Karpas-422 (cell line): ENCODE data around the gene NKAIN2. TPM values are rescaled to one million over a fixed set of nuclear protein-coding genes. Genes with fewer than 3 reads are reported as not detected.
"Not testable (repeated sequence)": the region's sequence is repeated elsewhere in the genome, so short reads cannot be mapped to it uniquely, and the experiment has no call there.

Experiments used
- DNase-seq: peaks from one replicate; pipeline ENCODE4 v3.0.0-alpha.2; 2015
- H2AFZ ChIP-seq: fragments of 200-600 bp; sonication (generic); 2 replicates; pipeline ENCODE4 v1.6.1; 2014; ENCODE audit warnings: antibody characterized with exemption, low read length, mixed read lengths
- H3K27ac ChIP-seq: fragments of 200-600 bp; sonication (generic); 2 replicates; pipeline ENCODE4 v1.5.1; 2014; ENCODE audit warnings: mild to moderate bottlenecking, low read length, moderate library complexity
- H3K27me3 ChIP-seq: fragments of 200-600 bp; sonication (generic); 2 replicates; pipeline ENCODE4 v1.6.1; 2014; ENCODE audit warnings: low read length, mixed read lengths
- H3K36me3 ChIP-seq: fragments of 200-600 bp; sonication (generic); 2 replicates; pipeline ENCODE4 v1.6.1; 2014; ENCODE audit warnings: low read length, mixed read lengths; ENCODE audit not compliant: insufficient read depth
- H3K4me1 ChIP-seq: fragments of 200-600 bp; sonication (generic); 2 replicates; pipeline ENCODE4 v1.6.1; 2014; ENCODE audit warnings: mild to moderate bottlenecking, low read length, mixed read lengths
- H3K4me2 ChIP-seq: fragments of 200-600 bp; sonication (generic); 2 replicates; pipeline ENCODE4 v1.6.1; 2014; ENCODE audit warnings: low read length, low read depth, mild to moderate bottlenecking; ENCODE audit not compliant: poor library complexity, severe bottlenecking
- H3K4me3 ChIP-seq: fragments of 200-600 bp; sonication (generic); 2 replicates; pipeline ENCODE4 v1.5.1; 2014; ENCODE audit warnings: mild to moderate bottlenecking, antibody characterized with exemption, low read length, mixed read lengths
- H3K79me2 ChIP-seq: fragments of 200-600 bp; sonication (generic); 2 replicates; pipeline ENCODE4 v1.6.1; 2014; ENCODE audit warnings: mild to moderate bottlenecking, low read length, mixed read lengths
- H3K9ac ChIP-seq: fragments of 200-600 bp; sonication (generic); 2 replicates; pipeline ENCODE4 v1.6.0; 2014; ENCODE audit warnings: low read length
- H3K9me2 ChIP-seq: fragments of 200-600 bp; sonication (generic), shearing (Covaris generic); replicated peaks from 2 replicates; pipeline ENCODE4 v1.6.0; 2014; ENCODE audit warnings: mild to moderate bottlenecking, low read length, moderate library complexity; ENCODE audit not compliant: insufficient read depth
- H3K9me3 ChIP-seq: fragments of 300-700, 200-600 bp; sonication (generic); 2 replicates; pipeline ENCODE4 v1.6.1; 2014; ENCODE audit warnings: low read length, mixed read lengths
- H4K20me1 ChIP-seq: fragments of 200-600 bp; sonication (generic); 2 replicates; pipeline ENCODE4 v1.6.1; 2014; ENCODE audit warnings: mild to moderate bottlenecking, antibody characterized with exemption, low read length, low read depth; ENCODE audit not compliant: insufficient read depth
- total RNA-seq: library from RNA; depleted of rRNA; stranded (reverse); fragments of >200 nt; shearing (Covaris generic); gene quantifications from 2 replicates; pipeline ENCODE4 v1.2.3, GENCODE V29; 2014; ENCODE audit warnings: low replicate concordance

The NKAIN2 gene
- total RNA-seq, 1 experiment from 2014 or later, result not detected

DNA sequence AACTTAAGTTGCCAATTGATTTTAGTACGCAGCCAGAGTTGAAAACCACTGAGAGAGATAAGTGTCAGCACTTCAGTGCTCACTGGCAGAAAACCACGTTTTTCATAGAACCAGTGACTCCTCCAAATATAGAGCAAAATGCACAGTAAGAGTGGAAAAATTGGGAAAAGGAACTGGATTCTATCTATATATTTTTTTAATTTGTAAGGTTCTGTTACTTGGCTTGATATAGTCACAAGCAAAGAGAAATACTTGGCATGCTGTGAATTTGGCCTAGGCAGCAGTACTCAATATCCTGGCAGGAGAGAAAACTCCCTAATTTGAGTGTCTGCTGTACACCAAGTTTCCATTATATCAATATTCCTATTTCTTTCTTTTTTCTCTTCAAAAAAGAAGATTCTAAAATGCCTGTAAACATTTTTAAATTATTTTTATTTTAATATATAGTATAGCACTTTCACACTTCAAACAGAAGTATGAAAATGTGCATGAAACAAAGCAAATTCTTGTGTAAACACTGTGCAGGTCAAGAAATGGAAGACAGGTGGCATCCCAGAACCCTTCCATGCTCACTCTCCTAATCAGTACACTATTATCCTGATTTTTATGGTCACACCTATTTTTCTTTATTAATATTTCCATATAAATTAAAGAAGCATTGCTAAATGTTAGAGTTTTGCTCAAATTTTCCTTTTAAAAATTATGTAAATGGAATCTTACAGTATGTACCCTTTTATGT, 596.8 kb downstream of the NKAIN2 start:
- no peak for DNase-seq
- H3K4me3 ChIP-seq, result no peak overlapping the region
- H3K4me2 ChIP-seq, result no peak overlapping the region
- H3K27ac ChIP-seq, result no peak overlapping the region
- H3K9me3 ChIP-seq, result peaks cover 18% of the 10 kb centered on the region; the same call in 1 of the 2 replicates
- H3K9ac ChIP-seq, result no peak overlapping the region
- H4K20me1 ChIP-seq, result no peaks in the 10 kb centered on the region
- no peaks in the 10 kb centered on the region for H3K4me1 ChIP-seq
- H3K36me3 ChIP-seq, result no peaks in the 10 kb centered on the region
- H3K79me2 ChIP-seq, result no peaks in the 10 kb centered on the region
- H2AFZ ChIP-seq, result no peak overlapping the region
- no peaks in the 10 kb centered on the region for H3K9me2 ChIP-seq
- no peaks in the 10 kb centered on the region for H3K27me3 ChIP-seq

GRCh38 chr6:124410425-124410824, 606.8 kb downstream of the NKAIN2 start:
- H3K9ac ChIP-seq, H3K4me1 ChIP-seq, H3K36me3 ChIP-seq: not testable (repeated sequence)

GRCh38 chr6:124412657-124413056, 609.0 kb downstream of the NKAIN2 start:
- not testable (repeated sequence) for H3K27me3 ChIP-seq, H2AFZ ChIP-seq, H3K27ac ChIP-seq, H3K79me2 ChIP-seq, H3K4me3 ChIP-seq, H3K36me3 ChIP-seq, H3K9ac ChIP-seq, H3K4me1 ChIP-seq, H3K9me2 ChIP-seq, H3K4me2 ChIP-seq, DNase-seq, H4K20me1 ChIP-seq
- peaks cover 11% of the 10 kb centered on the region; the same call in 1 of the 2 replicates for H3K9me3 ChIP-seq

More at GRCh38 chr6:124410425-124410824, 606.8 kb downstream of the NKAIN2 start:
- not testable (repeated sequence) for H3K9me2 ChIP-seq, H3K4me3 ChIP-seq, DNase-seq, H2AFZ ChIP-seq, H4K20me1 ChIP-seq, H3K79me2 ChIP-seq, H3K27me3 ChIP-seq, H3K27ac ChIP-seq, H3K4me2 ChIP-seq
- H3K9me3 ChIP-seq, result peaks cover 13% of the 10 kb centered on the region; the same call in 1 of the 2 replicates

DNA sequence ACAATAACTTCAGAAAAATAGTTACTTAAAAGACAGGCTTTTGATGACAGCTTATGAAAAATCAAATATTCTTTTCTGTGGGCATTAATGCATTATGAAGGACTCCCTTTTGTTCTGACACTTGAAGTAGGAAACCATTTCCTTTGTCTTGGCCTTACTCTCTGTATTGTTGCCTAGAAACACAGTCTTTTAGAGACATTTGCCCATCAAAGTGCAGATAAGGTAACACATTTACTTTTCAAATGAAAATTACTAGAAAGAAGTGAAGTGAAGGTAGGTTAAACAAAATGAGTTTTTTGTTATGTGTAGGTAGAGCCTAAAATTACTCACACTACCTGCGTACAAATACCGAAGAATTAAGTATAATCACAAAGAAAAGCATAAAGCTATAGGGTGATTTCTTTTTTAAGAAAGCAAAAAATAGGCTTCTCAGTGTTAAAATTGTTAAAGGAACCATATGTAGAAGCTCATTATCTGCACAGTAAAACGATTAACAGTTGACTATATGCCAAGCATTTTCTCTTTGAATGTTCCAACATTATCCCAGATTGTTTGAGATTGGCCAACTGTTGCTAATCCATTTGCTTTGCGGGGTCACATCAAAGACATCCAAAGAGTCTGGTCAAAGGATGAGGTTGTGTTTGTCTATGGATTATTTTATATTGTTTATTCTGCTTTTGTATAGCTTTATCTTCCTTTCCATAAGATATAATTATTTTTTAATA, 616.6 kb downstream of the NKAIN2 start:
- Histone ChIP-seq H3K27ac (no peak overlapping the region), H3K4me3 (no peak overlapping the region), H3K9me3 (peaks cover 8% of the 10 kb centered on the region; the same call in 1 of the 2 replicates), H3K36me3 (no peaks in the 10 kb centered on the region), H4K20me1 (no peaks in the 10 kb centered on the region), H3K79me2 (no peaks in the 10 kb centered on the region), H3K9me2 (no peaks in the 10 kb centered on the region), H3K27me3 (no peaks in the 10 kb centered on the region), H3K9ac (no peak overlapping the region), H3K4me1 (no peaks in the 10 kb centered on the region), H3K4me2 (no peak overlapping the region), H2AFZ (no peak overlapping the region)
- DNase-seq, result no peak

GRCh38 chr6:124423621-124424020, 620.0 kb downstream of the NKAIN2 start:
- no peaks in the 10 kb centered on the region for H3K9me2 ChIP-seq
- H3K4me2 ChIP-seq, result no peak overlapping the region
- H3K9ac ChIP-seq, result no peak overlapping the region
- H3K27ac ChIP-seq, result no peak overlapping the region
- no peaks in the 10 kb centered on the region for H3K36me3 ChIP-seq
- no peak overlapping the region for H3K4me3 ChIP-seq
- no peak overlapping the region for H2AFZ ChIP-seq
- no peak for DNase-seq
- peaks cover 6% of the 10 kb centered on the region; the same call in 1 of the 2 replicates for H3K9me3 ChIP-seq
- H3K4me1 ChIP-seq, result no peaks in the 10 kb centered on the region
- H3K27me3 ChIP-seq, result no peaks in the 10 kb centered on the region
- H3K79me2 ChIP-seq, result no peaks in the 10 kb centered on the region
- no peaks in the 10 kb centered on the region for H4K20me1 ChIP-seq

- Histone ChIP-seq H3K4me3 (no peak overlapping the region), H3K27me3 (no peaks in the 10 kb centered on the region), H3K36me3 (no peaks in the 10 kb centered on the region), H2AFZ (no peak overlapping the region), H3K79me2 (no peaks in the 10 kb centered on the region), H4K20me1 (no peaks in the 10 kb centered on the region), H3K27ac (no peak overlapping the region), H3K9ac (no peak overlapping the region), H3K4me2 (no peak overlapping the region), H3K9me3 (peaks cover 6% of the 10 kb centered on the region; the same call in 1 of the 2 replicates), H3K9me2 (no peaks in the 10 kb centered on the region), H3K4me1 (no peaks in the 10 kb centered on the region)
- no peak for DNase-seq
Measured at GRCh38 chr6:124430740-124431318, 627.2 kb downstream of the NKAIN2 start.

GRCh38 chr6:124432620-124433019, 629.0 kb downstream of the NKAIN2 start:
- no peaks in the 10 kb centered on the region for H3K27me3 ChIP-seq
- no peaks in the 10 kb centered on the region for H3K79me2 ChIP-seq
- no peaks in the 10 kb centered on the region for H3K9me2 ChIP-seq
- H3K27ac ChIP-seq, result no peak overlapping the region
- no peak overlapping the region for H2AFZ ChIP-seq
- H3K9ac ChIP-seq, result no peak overlapping the region
- H4K20me1 ChIP-seq, result no peaks in the 10 kb centered on the region
- no peak overlapping the region for H3K4me2 ChIP-seq
- H3K4me3 ChIP-seq, result no peak overlapping the region
- no peaks in the 10 kb centered on the region for H3K4me1 ChIP-seq
- no peak for DNase-seq
- H3K36me3 ChIP-seq, result no peaks in the 10 kb centered on the region
- peaks cover 10% of the 10 kb centered on the region; the same call in 1 of the 2 replicates for H3K9me3 ChIP-seq
